GM06990 (cell line): ENCODE results near the gene BAIAP2.
A peak's percentile ranks its signal among the peaks of the same experiment; 100 is the strongest.

Experiments
- DNase-seq: peaks from one replicate; pipeline ENCODE4 v3.0.0-alpha.2; 2011; ENCODE audit not compliant: insufficient read length; ENCODE audit errors: extremely low read depth
- H3K27me3 ChIP-seq: replicated peaks from 2 replicates; pipeline ENCODE4 v1.6.0; 2011; ENCODE audit warnings: low read length; ENCODE audit not compliant: control insufficient read depth, insufficient read depth
- H3K36me3 ChIP-seq: 2 replicates; pipeline ENCODE4 v1.5.1; 2011; ENCODE audit warnings: low read length; ENCODE audit not compliant: control insufficient read depth, insufficient read depth
- H3K4me3 ChIP-seq: replicated peaks from 2 replicates; pipeline ENCODE4 v1.5.1; 2011; ENCODE audit warnings: low read depth, mild to moderate bottlenecking, control low read depth, low read length
- CTCF ChIP-seq: IDR thresholded peaks from 2 replicates; pipeline ENCODE4 v1.5.1; 2011; ENCODE audit warnings: low read length, control low read depth, mild to moderate bottlenecking, inconsistent platforms; ENCODE audit not compliant: insufficient read depth, poor library complexity, severe bottlenecking

Gene BAIAP2

GRCh38 chr17:80990921-80991644, 43.9 kb upstream of the BAIAP2 start:
- H3K36me3 ChIP-seq, result peaks cover 3% of the 10 kb centered on the region; the same call in 1 of the 2 replicates
- H3K4me3 ChIP-seq, result peak overlapping the region; percentile 73
- TF ChIP-seq CTCF, result no peak
- DNase-seq, result peak; percentile 13
- H3K27me3 ChIP-seq, result no peaks in the 10 kb centered on the region; the same call in 1 of the 2 replicates

GRCh38 chr17:80991645-80992076, 43.3 kb upstream of the BAIAP2 start, which contains the start of gene CHMP6:
Gene CHMP6 (plus strand): TSS chr17:80991841. CDS start chr17:80991919, 78 bp downstream.
- DNase-seq, result peak; percentile 88
- H3K27me3 ChIP-seq, result no peaks in the 10 kb centered on the region; the same call in 1 of the 2 replicates
- H3K4me3 ChIP-seq, result peak within 1 kb of the TSS; percentile 73
- TF ChIP-seq CTCF, result no peak
- peaks cover 3% of the 10 kb centered on the region; the same call in 1 of the 2 replicates for H3K36me3 ChIP-seq

- no peak for TF ChIP-seq CTCF
- H3K4me3 ChIP-seq, result peak overlapping the region; percentile 73
- DNase-seq, result no peak
- H3K27me3 ChIP-seq, result no peaks in the 10 kb centered on the region; the same call in 1 of the 2 replicates
- H3K36me3 ChIP-seq, result peaks cover 7% of the 10 kb centered on the region
Observed at GRCh38 chr17:80992077-80992947, 42.6 kb upstream of the BAIAP2 start.

- DNase-seq, result no peak
- H3K27me3 ChIP-seq, result no peaks in the 10 kb centered on the region
- no peak for TF ChIP-seq CTCF
- peak overlapping the region; percentile 73 for H3K4me3 ChIP-seq
- peaks cover 9% of the 10 kb centered on the region for H3K36me3 ChIP-seq
Observed at GRCh38 chr17:80992948-80993624, 41.9 kb upstream of the BAIAP2 start.

GRCh38 chr17:80995131-80995530, 39.8 kb upstream of the BAIAP2 start:
- DNase-seq, result no peak
- Histone ChIP-seq H3K27me3 (no peaks in the 10 kb centered on the region), H3K36me3 (peaks cover 15% of the 10 kb centered on the region), H3K4me3 (no peak overlapping the region)
- no peak for TF ChIP-seq CTCF
